GM19043 (cell line): ENCODE measurements around the gene DUOX1.
A peak's percentile ranks its signal among the peaks of the same experiment; 100 is the strongest.

Experiments
- ATAC-seq: cut with Tn5 transposase; IDR thresholded peaks from one replicate; pipeline ENCODE4 v1.9.1; 2021; ENCODE audit warnings: low read depth; ENCODE audit not compliant: unreplicated experiment

DUOX1 gene

GRCh38 chr15:45165536-45165935 lies 35.7 kb downstream of the DUOX1 start:
- ATAC-seq = no peak

- ATAC-seq = peak; percentile 92
Measured at GRCh38 chr15:45166834-45167630, 37.2 kb downstream of the DUOX1 start.

- no peak for ATAC-seq
Measured at GRCh38 chr15:45167631-45168205, 37.9 kb downstream of the DUOX1 start.

- no peak for ATAC-seq
Measured at GRCh38 chr15:45168286-45168685, 38.5 kb downstream of the DUOX1 start.

- ATAC-seq = no peak
Measured at GRCh38 chr15:45168751-45169551, 39.2 kb downstream of the DUOX1 start.

- ATAC-seq = no peak
Measured at GRCh38 chr15:45169608-45170480, 40.0 kb downstream of the DUOX1 start.

- ATAC-seq = no peak
Measured at GRCh38 chr15:45171912-45172311, 42.1 kb downstream of the DUOX1 start.

GRCh38 chr15:45174069-45174468 lies 44.3 kb downstream of the DUOX1 start:
- ATAC-seq = no peak

- no peak for ATAC-seq
Measured at GRCh38 chr15:45174577-45174976, 44.8 kb downstream of the DUOX1 start.

GRCh38 chr15:45177285-45177684 lies 47.5 kb downstream of the DUOX1 start:
- no peak for ATAC-seq

- ATAC-seq = no peak
Measured at GRCh38 chr15:45179221-45179985, 49.6 kb downstream of the DUOX1 start.

GRCh38 chr15:45180201-45180600 lies 50.4 kb downstream of the DUOX1 start:
- no peak for ATAC-seq

GRCh38 chr15:45180648-45181436 lies 51.0 kb downstream of the DUOX1 start:
- ATAC-seq = no peak

GRCh38 chr15:45181491-45182285 lies 51.9 kb downstream of the DUOX1 start:
- no peak for ATAC-seq

- no peak for ATAC-seq
Measured at GRCh38 chr15:45182996-45183395, 53.2 kb downstream of the DUOX1 start.

GRCh38 chr15:45183511-45183910 lies 53.7 kb downstream of the DUOX1 start:
- no peak for ATAC-seq

- no peak for ATAC-seq
Measured at GRCh38 chr15:45184562-45185041, 54.8 kb downstream of the DUOX1 start.
